VCaP (cell line): Measurements from ENCODE around the gene ACADVL.

ENCODE experiments used
- H3K27ac ChIP-seq: fragments of 450-650 bp; 2 replicates; pipeline ENCODE4 v1.5.1; 2017
- TF ChIP-seq, protein P1 (sequence below): fragments of 450-650 bp; conservative IDR thresholded peaks from 2 replicates; pipeline ENCODE4 v1.5.1; 2017; ENCODE audit warnings: mild to moderate bottlenecking, moderate library complexity

ACADVL gene

GRCh38 chr17:7221278-7222092 lies 1.7 kb downstream of the ACADVL start:
- TF ChIP-seq, protein P1, sequence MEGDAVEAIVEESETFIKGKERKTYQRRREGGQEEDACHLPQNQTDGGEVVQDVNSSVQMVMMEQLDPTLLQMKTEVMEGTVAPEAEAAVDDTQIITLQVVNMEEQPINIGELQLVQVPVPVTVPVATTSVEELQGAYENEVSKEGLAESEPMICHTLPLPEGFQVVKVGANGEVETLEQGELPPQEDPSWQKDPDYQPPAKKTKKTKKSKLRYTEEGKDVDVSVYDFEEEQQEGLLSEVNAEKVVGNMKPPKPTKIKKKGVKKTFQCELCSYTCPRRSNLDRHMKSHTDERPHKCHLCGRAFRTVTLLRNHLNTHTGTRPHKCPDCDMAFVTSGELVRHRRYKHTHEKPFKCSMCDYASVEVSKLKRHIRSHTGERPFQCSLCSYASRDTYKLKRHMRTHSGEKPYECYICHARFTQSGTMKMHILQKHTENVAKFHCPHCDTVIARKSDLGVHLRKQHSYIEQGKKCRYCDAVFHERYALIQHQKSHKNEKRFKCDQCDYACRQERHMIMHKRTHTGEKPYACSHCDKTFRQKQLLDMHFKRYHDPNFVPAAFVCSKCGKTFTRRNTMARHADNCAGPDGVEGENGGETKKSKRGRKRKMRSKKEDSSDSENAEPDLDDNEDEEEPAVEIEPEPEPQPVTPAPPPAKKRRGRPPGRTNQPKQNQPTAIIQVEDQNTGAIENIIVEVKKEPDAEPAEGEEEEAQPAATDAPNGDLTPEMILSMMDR = no peak
- peak overlapping the region; percentile 81; the same call in 1 of the 2 replicates for H3K27ac ChIP-seq

- H3K27ac ChIP-seq = no peak overlapping the region
- TF ChIP-seq, protein P1 = no peak
These were observed 2.6 kb downstream of the ACADVL start for GRCh38 chr17:7222093-7222971.

DNA sequence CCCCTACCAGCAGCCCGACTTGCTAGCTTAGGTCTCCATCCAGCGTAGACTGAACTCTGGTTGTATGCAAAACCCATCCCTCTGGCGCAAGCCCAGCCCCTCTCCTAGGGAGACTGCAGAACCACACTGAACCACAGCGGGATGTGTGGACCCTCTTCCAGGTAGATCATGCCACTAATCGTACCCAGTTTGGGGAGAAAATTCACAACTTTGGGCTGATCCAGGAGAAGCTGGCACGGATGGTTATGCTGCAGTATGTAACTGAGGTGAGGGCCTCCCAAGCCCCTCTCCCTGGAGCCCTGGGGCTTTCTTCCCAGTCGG lies 3.2 kb downstream of the ACADVL start:
- TF ChIP-seq, protein P1 = no peak
- H3K27ac ChIP-seq = no peak overlapping the region

DNA sequence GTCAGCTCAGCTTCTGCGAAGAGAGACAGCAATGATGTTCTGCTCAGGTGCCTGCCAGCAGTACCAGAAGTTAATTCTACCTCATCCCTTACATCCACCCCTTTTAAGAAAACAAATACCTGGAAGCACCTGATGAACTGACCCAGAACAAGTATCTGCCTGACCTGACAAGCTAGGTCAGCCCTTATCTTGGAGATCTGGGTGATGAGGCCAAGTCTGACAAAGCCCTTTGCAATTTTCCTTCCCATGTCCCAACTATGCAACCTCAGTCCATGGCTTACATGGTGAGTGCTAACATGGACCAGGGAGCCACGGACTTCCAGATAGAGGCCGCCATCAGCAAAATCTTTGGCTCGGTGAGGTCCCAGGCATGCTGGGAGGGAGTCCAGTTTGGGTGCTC lies 3.6 kb downstream of the ACADVL start:
- no peak overlapping the region for H3K27ac ChIP-seq
- TF ChIP-seq, protein P1 = no peak

GRCh38 chr17:7224110-7224509 lies 4.4 kb downstream of the ACADVL start:
- TF ChIP-seq, protein P1 = no peak
- no peak overlapping the region for H3K27ac ChIP-seq

DNA sequence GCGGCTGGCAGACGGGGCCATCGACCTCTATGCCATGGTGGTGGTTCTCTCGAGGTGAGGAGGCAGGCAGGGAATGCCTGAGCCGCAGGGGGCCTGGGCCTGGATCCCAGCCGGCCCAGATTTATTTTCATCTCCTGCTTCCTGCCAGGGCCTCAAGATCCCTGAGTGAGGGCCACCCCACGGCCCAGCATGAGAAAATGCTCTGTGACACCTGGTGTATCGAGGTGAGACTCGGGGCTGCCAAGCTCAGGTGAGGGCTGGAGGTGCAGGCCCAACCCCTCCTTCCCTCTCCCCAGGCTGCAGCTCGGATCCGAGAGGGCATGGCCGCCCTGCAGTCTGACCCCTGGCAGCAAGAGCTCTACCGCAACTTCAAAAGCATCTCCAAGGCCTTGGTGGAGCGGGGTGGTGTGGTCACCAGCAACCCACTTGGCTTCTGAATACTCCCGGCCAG lies 4.9 kb downstream of the ACADVL start:
- TF ChIP-seq, protein P1 = no peak
- H3K27ac ChIP-seq = no peak overlapping the region

GRCh38 chr17:7225711-7226331 lies 6.1 kb downstream of the ACADVL start:
- H3K27ac ChIP-seq = no peak overlapping the region

More at GRCh38 chr17:7225711-7226331, 6.1 kb downstream of the ACADVL start:
- TF ChIP-seq, protein P1 = no peak
